Endometrial microvascular endothelial cells (primary cell): Measurements from ENCODE around the gene MRPL34. TPM values are rescaled to one million over a fixed set of nuclear protein-coding genes. Genes with fewer than 3 reads are reported as not detected.

Experiments used
- in situ Hi-C: cut with HindIII; loops from 2 replicates; pipeline ENCODE4 v1.10.0; 2017; ENCODE audit warnings: low sequenced_read_pairs, low pct_unique_long_range_greater_than_20kb; ENCODE audit errors: inconsistent ontology term
- total RNA-seq: library from RNA; depleted of rRNA; stranded (reverse); fragments of >200 nt; gene quantifications from one replicate; pipeline ENCODE4 v1.2.3, GENCODE V29; 2015; ENCODE audit errors: inconsistent ontology term

Gene MRPL34
- total RNA-seq, 1 donor from 2014 or later: 115 TPM

DNA sequence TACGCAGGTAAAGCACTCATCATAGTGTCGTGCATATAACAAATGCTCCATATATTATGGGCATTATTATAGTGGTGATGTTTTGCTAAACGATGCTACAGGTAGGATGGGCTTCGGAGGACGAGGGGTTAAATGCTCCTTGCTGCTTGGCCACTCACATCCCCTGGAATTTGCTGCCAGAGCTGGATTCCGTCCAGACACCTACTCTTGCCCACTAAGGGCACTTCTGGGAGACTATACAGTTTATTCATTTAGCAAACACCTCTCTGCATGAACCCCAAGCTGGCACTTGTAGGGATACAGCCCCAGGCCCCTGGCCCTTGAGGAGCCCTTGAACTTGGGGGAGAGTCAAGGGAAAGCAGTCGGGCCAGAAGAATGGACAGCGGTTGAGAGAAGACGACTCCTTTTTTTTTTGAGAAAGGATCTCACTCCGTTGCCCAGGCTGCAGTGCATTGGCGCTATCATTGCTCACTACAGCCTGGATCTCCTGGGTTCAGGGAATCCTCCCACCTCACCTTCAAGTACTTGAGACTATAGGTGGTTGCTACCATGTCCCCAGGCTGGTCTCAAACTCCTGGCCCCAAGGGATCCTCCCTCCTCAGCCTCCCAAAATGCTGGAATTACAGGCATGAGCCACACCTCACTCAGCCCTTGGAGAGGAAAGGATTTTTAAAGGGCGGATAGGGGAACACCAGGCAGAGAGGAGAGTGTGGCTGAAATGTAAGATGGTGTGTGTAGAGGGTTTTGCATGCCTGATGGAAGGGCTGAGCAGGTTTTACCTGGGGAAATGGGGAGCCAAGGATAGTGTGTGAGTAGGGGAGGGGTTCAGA is 1.1 kb upstream of the MRPL34 start:
- in situ Hi-C loops: no loop called here

GRCh38 chr19:17305216-17305516 is 506 bp upstream of the MRPL34 start:
- in situ Hi-C loops: no loop called here

GRCh38 chr19:17306285-17306714 is 628 bp downstream of the MRPL34 start:
- in situ Hi-C loops: no loop called here

DNA sequence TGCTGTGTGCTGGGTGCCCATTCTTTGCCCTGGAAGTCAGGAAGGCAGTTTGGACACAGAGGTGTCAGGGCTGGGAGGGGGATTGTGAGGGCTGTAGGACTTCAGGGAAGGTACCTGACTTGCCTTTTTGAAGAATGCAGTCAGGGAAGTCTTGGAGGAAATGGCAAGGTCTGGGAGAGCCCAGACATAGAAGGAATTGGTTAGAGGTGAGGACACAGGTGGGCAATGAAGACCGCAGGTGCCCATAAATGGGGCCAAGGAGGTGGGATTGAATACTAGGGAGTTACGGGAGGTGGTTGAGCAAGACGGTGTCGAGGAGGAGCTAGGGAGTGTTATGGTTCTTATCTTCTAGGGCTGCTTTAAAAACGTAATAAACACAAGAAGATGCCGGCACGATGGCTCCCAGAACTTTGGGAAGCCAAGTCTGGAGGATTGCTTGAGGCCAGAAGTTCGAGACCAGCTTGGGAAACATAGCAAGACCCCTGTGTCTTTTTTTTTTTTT is 2.3 kb downstream of the MRPL34 start:
- in situ Hi-C loops: no loop called here

- in situ Hi-C loops: no loop called here
Observed at GRCh38 chr19:17309198-17309964, 3.7 kb downstream of the MRPL34 start, which contains the start of gene DDA1. TSS of gene DDA1 (plus strand) at chr19:17309563. CDS start at chr19:17309655, 92 bp downstream.

DNA sequence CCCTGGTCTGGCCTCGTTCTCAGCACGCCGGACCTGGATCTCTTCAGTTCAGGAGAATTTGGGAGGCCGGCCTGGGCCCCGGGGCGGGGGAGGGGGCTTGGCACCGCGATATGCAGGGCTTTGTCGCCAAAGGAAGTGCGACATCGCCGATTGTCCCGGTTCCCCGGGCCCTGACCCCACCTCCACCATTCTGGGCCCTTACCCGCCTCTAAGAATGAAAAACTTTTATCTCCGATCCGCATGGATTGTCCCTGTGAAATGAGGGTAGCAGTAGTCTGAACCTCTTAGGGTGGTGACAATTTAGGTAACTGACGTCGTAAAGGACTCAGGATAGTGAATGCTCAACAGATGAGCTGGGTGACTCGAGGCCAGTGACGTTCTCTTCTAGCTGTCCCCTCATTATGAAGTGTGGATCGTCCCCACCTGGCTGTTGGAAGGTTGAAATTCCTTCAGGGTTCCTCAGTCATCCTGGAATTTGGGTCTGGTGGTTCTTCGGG is 4.3 kb downstream of the MRPL34 start:
- in situ Hi-C loops: no loop called here

DNA sequence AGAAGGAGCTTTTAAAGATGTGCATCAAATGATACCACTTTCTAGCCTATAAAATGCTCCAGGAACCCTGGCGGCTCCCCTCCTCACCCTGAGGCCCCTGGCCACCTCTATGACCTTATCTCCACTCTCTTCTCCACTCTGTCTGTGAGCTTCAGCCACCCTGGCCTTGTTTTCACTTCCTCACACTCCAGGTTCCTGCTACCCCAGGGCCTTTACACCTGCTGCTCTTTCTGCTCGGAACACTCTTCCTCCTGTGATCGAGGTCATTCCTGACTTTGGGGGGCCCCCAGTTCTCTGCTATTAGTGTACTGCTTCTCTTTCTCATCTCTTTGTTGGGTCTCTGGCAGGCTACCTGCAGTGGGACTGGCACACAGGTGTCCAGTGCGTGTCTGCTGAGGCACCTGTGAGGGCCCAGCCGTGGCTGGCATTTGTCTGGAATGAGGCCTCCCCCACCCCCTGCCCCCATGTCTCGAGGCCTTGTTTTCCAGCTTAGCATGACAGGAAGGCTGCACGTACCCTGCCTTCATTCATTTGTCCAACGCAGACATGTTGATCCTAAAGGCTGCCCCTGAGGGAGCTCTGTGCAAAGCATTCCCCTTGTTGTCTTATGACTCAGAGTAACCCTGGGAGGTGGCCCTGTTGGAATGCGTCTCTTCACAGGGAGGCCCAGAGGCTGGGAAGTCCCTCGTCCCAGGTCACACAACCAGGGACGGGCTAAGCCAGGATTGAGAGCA is 6.0 kb downstream of the MRPL34 start:
- in situ Hi-C loops: no loop called here

GRCh38 chr19:17312189-17313113 is 6.8 kb downstream of the MRPL34 start:
- in situ Hi-C loops: no loop called here

DNA sequence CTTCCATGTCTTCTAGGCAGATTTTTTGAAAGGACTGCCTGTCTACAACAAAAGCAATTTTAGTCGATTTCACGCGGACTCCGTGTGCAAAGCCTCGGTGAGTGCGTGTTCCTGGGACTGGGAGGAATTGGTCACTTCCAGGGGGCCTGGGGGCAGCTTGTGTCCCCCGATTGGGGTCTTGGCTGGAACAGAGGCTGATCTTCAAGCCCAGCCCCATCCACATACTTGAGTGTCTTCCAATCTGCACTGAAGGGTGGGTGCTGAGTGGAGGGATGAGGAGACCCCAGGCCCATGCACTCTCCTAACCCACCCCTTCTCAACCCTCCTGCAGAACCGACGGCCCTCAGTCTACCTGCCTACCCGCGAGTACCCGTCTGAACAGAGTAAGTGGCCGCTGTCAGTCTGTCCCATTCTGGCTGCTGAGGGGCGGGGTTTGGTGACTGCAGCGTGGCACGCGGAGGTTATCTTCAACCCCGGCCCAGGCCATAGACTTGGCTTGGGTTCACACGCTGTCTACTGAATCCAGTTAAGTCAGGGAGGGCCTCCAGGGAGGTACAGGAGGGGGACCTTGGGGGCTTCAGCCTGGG is 8.4 kb downstream of the MRPL34 start:
- in situ Hi-C loops: no loop called here

DNA sequence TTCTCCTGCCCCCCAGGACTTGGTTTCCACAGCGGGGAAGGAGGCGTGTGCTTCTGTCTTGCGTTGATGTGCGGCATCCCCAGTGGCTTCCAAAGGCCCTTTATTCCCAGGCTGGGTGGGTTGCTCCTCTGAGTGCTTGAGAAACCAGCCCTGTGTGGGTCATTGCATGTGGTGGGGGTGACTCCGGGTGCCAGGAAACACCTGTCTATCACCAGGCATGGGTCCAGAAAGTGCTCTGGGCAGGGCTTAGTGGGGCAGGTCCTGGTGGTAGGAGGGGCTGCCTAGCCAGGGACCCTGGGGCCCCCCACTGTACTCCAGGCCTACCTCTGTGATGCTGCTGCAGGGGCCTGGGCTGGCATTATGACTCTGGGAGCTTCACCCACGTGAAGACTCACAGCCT is 13.3 kb downstream of the MRPL34 start:
- in situ Hi-C loops: no loop called here

DNA sequence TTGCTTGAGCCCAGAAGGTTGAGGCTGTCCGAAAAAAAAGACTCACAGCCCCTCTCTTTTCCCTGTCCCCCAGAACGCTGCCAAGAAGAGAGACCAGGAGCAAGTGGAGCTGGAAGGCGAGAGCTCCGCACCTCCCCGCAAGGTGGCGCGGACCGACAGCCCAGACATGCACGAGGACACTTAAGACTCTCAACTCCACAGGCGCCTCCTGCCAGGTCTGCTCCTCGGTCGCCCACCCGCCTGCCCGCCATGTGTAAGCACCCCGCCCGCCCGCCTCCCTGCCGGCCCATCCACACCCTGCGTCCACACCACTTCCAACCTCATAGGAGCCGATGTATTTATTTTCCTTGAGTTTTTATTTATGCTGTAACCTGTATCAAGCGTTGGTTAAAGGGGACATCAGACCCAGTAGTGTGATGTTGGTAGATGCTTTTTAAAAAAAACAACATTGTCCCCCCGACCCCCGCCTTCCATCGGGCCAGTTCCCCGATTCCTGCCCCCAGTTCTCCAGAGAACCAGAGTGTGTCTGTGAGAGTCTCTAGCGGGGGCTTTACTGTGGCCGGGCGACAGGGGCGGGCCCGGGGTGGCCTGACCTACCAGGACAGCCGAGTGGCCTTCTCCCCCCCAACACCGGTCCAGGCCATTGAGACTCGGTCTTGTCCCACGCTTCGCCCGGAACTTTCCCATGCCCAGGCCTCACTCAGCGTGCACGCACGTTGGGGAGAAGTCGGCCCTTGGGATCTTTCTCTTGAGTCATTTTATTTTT is 14.0 kb downstream of the MRPL34 start:
- in situ Hi-C loops: no loop called here

GRCh38 chr19:17320435-17320834 is 14.8 kb downstream of the MRPL34 start:
- in situ Hi-C loops: no loop called here

DNA sequence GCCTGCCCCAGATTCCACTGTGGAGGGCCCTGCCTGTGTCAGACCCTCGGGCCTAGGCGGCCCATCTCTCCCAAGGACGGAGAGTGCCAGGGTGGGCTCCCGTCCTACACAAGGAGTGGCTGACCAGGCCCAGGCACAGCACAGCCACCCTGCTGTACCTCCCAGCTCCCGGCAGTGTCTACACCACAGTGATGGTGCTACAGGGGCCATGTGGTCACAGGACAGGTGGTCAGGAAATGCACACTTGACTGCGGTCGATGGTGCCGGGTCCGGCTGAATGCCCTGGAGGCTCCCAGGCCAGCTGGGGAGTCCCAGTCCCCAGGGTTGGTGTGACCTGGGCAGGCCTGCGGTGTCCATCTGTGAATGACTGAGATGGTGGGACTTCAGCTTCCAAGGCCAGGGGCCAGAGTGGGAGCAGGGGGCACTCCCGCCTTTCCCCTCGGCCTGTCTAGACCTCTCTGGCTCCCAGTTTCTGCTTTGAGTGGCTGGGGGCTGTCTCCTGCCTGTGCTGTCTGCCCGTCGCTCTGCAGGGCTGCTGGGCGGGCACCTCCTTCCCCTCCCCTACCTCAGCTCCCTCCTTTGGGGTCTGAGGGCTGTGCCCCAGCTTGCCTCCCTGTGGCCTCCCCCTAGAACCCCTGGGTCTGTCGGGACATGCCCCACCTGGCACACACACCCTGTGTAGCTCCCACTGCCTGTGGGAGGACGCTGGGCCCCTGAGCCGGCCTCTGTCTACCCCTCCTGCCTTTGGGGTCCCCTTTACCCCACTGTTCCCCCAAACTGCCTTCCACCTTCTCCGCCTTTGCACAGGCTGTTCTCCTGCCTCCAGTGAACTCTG is 16.2 kb downstream of the MRPL34 start:
- in situ Hi-C loops: no loop called here

DNA sequence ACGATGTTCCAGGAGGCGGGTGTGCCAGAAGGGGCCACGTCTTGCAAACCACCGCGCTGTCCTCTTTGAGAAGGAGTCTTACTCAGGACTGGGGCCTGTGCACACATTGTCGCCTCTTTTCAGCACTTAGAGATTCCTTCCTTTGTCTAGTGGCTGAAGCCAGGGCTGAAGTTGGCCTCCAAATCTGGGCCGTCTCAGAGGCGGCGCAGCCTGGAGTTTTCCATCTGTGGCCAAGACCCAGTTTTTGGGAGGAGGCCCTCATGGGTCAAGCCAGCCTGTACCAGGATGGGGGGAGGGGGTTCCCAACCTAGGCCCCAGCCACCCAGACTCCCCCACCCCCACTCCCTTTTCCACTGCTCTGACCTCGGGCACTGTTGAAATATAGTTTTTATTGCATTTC is 17.2 kb downstream of the MRPL34 start:
- in situ Hi-C loops: no loop called here

DNA sequence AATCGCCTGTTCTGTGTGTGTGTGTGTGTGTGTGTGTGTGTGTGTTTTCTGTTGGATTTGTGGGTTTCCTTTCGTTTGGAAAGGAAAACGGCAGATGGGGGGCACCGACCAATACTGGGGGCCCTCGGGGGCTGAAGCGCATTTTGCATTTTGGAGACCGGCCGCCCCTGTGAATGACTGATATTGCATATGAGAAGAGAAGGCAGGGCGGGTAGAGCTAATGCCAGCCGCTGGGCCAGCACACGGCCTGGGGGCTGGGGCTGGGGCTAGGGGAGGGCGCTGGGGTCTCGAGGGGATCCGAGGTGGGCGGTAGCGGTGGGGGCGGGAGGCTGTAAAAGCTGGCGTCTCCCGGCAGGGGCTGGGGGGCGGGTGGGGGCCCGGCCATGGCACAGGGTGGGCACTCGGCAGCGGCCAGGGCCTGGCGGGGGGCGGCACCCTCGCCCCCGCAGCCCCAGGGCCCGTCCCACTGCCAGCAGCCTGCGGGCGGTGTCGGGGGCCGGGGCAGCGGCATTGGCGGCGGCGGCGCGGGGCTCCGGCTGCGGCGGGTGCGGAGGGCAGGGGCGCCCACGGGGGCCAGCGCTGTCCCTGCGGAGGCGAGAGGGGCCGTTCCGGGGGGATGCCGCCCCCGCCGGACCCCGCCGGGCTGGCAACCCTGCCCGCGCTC is 17.8 kb downstream of the MRPL34 start:
- in situ Hi-C loops: no loop called here

DNA sequence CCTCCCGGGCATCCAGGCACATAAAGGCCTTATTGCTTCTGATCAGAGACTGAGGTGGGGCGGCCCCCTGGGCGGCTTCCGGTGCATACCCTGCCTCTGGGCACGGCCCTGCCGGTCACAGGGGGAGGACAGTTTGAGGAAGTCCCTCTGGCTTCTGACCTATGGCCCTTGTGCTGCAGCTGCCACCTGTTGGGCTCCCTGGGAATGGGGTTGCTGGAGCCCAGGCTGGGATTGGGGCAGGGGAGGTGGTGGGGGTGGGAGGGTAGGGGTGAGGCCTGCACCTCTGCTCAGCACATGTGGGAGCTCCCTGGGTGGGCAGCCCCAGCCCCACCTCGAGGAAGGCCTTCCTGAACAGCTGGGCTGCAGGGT is 18.3 kb downstream of the MRPL34 start:
- in situ Hi-C loops: no loop called here
